Measurements from ENCODE around the gene PLCG2.
"Not testable (repeated sequence)": the region's sequence is repeated elsewhere in the genome, so short reads cannot be mapped to it uniquely, and the experiment has no call there.

PLCG2 gene

DNA sequence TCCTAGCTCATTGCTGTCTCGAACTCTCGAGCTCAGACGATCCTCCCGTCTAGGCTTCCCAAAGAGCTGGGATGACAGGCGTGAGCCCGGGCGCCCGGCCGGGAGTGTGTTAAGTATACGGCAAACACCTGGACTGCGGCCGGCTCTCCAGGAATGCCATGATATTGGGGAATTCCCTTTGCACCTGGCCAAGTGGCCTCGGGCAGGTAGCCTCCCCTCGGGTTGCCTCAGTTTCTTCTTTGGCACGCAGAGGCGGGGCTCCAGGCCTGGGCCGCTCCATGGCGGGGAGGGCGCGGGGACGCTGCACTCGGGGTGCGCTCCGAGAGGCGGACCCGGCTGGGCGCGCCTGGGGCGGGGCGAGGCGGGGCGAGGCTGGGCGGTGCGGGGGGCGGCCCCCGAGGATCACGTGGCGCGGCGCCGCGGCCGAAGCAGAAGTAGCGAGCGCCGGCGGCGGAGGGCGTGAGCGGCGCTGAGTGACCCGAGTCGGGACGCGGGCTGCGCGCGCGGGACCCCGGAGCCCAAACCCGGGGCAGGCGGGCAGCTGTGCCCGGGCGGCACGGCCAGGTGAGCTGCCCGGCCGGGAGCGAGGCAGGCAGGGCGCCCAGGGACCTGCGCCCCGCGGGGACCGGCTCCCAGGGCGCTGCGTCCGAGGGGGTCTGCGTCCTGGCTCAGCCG, at the start of gene PLCG2:
Gene PLCG2, plus strand, starts transcription at position 431 of the 675 bp plus-strand sequence. CDS start 6,699 bp downstream, outside the sequence.
- DNase-seq (ENCODE audit: low read depth in 3 of 3): peak; percentile 21 to 43 (median 36)

DNA sequence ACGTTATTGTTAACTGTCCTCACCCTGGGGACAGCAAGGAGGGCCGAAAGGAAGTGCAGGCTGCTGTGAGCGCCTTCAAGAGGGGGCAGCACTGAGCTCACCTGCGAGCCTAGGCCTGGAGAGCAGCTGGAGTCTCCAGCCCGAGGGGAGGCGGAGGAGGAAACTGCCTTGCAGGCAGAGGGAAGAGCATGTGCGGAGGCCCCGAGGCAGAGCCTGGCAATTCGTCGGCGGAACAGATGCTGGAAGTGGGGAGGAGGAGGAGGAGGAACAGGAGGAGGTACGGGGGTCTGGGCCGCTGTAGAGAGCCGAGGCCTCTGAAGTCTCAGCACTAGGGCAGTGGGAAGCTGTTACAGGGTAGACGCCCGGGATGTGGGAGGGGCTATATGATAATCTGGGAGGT, 49.6 kb upstream of the PLCG2 start:
- no peak for DNase-seq (ENCODE audit: low read depth in 3 of 3)

DNA sequence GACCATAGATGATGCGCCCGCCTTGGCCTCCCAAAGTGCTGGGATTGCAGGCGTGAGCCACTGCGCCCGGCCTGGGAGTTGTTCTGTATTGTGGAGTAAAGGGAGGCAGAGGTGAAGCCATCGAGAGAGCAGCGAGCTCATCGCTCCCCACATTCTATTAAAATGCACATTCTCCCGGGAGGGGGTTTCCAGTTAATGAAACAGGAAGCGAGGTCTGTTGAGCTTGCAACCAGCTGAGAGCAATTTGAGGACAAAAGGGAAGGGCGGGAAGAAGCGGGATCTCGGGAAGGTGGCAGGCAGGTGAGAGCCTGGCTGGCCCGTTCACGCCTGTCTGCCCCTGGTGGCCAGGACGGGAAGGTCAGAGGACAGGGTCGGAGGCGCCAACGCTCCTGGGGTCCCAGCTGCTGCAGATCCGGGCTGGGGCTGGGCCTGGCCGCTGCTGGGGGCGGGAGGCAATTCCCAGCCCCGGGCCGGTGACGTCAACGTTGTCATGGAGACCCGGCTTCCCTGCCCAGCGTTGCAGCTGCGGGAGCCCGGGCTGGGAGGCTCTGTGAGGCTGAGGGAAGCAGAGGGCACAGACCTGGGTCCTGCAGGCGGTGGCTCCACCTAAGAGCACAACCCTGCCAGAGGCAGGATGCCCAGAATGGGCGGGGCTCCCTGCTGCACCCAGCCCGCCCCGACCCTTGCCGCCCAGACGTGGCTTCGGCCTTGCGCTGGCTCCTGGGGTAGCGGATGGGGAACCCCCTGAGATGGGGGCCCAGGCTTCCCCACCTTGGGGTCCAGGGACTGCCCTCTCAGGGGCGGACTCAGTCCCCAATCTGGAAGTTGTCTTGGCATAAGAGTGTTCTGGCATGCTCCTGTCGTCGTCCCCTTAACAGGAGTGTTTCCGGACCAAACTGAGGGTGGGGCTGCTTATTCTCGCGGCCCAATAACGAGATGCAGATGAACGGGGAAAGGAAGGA, 48.7 kb upstream of the PLCG2 start:
- peak; percentile 29 to 38 (median 32) for DNase-seq (ENCODE audit: low read depth in 3 of 3)

DNA sequence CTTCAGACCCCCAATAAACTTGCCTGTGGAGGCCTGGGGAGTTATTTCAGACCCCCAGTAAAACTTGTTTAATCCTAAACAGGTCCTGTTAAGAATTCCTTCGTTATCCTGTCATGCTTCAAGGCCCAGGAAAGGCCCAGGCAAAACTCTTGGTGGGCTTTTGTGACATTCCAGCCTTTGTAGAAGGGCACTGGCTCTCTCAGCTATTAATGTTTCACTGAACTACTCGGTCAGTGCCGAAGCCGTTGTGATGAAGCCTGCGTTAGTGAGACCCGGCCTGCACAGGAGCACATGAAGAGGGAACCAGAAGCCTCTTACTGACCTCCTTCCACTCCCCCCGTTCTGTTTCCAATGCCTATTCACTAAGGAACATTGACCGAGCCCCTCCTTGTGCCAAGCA, 47.4 kb upstream of the PLCG2 start:
- DNase-seq (ENCODE audit: low read depth in 3 of 3): no peak

DNA sequence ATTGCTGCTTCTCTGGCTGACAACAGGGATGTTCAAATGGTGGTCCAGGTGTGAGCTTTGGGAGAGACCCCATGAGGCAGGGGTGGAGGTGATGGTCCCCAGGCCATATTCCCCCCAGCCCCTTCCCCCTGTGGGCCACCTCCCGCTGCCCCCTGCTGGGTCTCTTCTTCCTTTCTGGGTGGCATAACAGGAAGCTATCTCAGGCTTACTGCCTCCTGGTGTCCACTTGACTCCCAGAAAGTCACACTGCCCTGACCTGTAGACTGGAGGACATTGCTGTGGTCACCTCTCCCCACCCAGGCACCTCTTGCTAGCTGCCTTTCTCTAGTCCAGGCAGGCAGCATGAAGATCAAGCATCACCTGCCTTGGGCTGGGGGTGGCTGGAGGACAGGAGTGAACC, 46.4 kb upstream of the PLCG2 start:
- no peak for DNase-seq (ENCODE audit: low read depth in 3 of 3)

DNA sequence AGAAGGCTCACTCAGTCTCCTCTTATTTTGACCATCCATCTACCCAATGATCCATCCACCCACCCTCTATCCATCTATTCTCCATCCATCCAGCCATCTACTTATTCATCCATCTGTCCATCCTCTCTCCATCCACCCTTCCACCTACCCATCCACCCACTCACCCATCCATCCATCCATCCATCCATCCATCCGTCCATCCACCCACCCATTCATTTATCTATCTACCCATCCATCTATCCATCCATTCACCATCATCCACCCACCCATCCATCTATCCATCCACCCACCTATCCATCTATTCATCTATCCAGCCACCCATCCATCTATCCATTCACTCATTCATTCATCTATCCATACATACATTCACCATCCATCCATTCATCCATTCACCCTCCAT, 45.8 kb upstream of the PLCG2 start:
- DNase-seq (ENCODE audit: low read depth in 3 of 3): no peak

DNA sequence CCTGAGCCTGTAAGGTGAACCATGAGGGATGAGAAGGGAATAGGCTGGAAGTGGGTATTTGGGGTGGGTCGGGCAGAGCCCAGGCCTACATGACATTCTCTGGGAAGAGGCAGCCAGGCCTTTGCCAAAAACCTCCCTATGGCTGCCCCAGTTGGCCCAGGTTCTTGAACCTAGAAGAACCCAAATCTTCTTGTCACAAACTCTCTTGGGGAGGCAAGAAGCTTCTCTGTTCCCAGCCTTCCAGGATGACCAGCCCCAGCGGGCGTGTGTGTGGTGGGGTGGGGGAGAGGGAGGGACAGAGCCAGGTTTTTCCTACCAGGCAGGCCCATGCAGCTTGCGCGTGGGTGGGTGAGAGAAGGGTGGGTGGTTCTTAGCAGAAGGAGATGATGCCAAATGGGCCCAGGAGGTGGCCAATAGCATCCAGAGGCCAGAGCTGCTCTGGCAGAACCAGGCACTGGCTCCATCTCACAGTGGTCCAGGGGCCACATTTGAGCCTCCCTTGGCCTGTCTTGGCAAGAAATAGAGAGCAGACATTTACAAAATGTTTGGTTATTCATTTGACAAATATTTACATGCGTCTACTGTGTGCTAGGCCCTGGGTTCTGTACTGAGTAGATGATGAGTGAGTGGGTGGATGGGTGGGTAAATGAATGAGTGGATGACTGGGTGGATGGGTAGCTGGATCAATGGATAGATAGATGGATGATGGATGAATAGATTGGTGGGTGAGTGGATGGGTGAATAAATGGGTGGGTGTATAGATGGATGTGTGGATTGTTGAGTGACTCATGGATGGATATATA, 44.3 kb upstream of the PLCG2 start:
- no peak for DNase-seq (ENCODE audit: low read depth in 3 of 3)

DNA sequence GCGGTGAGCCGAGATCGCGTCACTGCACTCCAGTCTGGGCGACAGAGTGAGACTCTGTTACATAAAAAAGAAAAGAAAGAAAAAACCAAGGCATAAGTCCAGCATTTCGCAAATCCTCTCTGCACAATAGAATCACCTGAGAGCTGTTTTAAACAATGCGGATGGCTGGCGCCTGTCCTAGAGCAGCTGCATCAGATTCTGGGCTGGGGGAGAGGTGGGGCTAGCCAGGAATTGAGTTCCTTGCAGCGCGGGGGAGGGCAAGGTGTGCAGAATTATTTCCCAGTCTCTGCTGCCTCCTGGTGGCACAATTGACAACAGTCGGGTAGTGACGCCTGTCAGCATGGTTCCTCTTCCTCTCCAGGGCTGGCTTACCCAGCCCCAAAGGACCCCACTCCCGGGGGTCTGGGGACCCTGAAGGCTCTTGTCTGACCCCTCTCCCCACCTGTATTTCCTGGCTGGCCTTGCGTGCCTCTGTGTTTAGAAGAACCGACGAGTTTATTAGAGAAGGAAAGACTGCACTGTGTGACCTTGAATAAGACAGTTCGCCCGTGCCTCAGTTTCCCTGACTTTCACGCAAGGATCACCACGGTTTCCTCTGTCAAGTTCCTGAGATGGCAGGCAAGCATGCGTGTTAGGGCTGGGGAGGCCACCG, 41.1 kb upstream of the PLCG2 start:
- DNase-seq (ENCODE audit: low read depth in 3 of 3): peak; percentile 67 to 79 (median 74)

DNA sequence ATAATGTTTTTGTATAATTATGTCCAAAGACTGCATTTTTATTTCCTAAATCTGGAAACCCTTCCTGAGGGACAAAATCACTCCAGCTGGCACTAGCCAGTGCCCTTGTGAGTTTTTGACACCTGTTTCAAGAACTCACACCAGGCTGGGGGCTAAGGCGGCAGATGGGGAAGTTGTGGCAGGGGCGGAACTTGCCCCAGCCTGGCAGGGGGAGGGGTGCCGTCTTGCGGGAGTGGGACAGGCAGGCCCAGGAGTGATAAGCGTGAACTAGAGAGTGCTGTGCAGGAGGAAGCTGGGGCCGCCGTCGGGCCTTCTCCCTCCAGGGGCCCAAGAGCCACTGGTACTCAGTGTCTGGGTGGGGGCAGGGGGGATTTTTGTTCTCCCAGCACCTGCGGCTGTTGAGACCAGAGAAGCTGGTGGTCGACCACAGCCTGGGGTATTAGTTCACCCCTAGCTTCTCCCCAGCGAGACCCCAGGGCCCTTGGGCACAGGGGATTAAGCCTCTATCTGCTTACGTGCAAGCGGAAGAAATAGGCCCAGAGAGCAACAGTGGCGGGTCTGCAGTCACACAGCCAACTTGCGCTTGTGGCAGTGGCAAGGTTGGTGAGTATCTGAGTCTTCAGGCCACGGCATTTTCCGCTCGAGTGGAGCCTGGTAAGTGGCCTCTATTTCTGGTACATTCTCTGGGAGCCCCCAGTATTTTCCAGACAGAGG, 40.2 kb upstream of the PLCG2 start:
- DNase-seq (ENCODE audit: low read depth in 3 of 3): no peak

DNA sequence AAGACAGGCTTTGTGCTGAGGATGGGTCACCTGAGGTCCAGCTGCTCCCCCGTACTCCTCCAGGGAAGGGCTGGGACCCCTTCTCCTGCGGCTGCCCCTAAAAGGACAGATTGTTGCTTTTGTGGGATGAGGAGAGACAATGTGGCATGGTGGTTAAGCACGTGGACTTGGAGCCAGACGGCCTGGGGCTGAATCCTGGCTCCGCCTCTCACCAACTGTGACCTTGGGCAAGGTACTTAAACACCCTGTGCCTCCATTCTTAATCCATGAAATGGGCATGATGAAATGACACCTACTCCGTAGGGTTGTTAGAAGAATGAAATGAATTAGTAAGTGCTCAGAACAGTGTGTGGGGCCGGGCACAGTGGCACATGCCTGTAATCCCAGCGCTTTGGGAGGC, 39.6 kb upstream of the PLCG2 start:
- DNase-seq (ENCODE audit: low read depth in 3 of 3): no peak

DNA sequence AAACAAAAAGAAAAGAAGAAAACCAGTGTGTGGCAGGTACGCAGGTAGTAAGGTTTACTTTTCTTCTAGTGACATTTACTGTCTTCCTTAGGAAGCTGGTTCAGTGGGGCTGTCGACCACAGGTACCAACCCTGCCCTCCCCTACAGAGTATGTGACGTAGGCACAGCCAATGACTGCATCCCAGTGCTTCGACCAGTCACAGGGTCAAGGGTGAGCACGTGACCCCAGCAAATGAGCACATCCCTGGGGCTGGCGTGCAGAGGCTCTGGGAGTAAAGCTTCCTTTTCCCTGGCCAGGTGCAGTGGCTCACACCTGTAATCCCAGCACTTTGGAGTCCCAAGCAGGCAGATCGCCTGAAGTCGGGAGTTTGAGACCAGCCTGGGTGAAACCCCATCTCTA, 38.9 kb upstream of the PLCG2 start:
- DNase-seq (ENCODE audit: low read depth in 3 of 3): no peak

DNA sequence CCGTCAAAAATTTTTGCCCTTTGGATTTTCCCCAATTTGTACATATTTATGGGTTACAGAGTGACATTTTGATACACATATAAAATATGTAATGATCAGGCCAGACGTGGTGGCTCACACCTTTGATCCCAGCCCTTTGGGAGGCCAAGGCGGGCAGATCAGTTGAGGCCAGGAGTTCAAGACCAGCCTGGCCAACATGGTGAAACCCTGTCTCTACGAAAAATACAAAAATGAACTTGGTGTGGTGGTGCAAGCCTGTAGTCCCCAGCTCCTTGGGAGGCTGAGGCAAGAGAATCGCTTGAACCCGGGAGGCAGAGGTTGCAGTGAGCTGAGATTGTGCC, 37.7 kb upstream of the PLCG2 start:
- not testable (repeated sequence) for DNase-seq (ENCODE audit: low read depth in 3 of 3)

DNA sequence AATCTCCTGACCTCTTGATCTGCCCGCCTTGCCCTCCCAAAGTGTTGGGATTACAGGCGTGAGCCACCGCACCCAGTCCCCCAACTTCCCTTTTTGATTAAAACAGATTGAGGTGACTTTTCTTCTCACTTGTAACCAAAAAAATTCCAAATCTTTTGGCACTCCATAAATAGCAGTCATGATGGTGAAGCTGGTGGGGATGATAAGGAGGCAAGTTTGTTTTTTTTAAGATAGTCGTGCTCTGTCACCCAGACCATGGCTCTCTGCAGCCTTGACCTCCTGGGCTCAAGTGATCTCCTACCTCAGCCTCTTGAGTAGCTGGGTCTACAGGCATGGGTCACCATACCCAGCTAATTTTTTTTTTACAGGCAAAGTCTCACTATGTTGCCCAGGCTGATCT, 34.7 kb upstream of the PLCG2 start:
- no peak for DNase-seq (ENCODE audit: low read depth in 3 of 3)

DNA sequence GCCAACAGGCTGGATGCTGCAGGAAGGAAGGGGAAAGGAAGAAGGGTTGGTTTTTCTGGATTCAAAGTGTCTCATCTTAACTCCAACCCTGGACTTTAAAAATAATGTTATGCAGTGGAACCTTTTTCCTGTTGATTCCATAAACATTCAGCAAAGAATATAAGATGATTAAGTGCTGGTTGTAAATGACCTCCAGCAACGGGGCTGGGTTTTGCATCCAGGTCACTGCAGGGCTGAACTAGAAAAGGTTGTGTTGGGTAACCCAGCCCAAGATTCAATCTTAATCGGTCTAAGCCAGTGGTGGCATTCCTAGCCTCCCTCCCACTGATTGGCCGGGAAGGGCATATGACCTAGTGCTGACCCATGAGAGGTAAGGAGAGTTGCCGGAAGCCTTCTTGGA, 34.2 kb upstream of the PLCG2 start:
- DNase-seq (ENCODE audit: low read depth in 3 of 3): no peak

DNA sequence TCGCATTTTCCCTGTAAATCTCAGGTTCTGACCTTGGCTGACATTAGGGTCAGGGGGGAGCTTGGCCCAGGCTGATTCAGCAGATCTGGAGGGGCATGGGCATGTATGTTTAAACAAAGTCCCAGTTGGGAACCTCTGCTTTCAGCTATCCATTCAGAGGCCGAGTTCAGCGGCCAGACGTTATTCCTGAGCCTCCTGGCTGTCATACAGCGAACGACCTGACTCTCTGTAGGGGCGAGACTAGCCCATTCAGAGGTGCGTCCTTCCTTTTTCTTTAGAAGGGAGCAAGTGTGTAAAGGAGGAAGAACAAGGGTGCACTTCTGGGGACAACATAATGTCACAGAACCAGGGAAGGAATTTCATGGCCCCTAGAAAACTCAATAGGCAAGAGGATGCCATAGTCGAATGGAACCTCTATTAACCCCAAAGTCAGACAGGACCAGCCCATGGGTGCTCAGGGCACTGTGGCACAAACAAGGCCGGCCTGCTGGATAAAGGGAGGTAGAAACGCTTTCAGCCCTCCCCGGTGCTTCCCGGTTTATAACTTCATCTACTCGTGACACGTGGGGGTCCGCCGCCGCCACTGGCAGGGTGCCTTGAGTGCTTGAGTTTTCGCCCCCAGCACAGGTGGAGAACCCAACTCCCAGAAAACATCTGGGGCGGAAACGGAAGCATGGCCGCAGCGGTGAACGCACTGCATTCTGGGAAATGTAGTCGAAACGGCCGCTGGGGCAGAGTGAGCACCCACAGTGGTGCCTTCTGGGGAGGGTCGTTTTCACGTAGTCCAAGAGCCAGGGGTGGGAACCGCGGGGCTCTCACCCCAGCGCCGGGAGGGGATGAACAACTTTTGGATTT, 33.2 kb upstream of the PLCG2 start:
- peak; percentile 44 to 62 (median 57) for DNase-seq (ENCODE audit: low read depth in 3 of 3)

DNA sequence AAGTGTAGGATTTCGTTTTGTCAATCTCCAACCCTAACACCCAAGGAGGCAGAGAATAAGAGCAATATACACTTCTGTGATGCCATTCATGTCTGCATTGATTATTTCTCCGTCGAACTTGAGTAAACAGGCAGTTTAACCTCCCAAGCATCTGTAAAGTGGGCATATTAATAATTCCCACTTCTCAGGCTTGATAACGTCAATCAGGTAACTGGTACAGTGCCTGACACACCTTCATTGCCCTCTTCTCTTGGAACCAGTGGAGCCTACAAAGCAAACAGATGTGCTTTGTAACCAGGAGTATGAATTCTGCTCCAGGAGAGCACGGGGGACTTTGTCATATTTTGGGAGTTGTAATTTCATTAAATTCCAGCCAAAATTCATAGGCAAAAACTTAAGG, 32.5 kb upstream of the PLCG2 start:
- DNase-seq (ENCODE audit: low read depth in 3 of 3): no peak

DNA sequence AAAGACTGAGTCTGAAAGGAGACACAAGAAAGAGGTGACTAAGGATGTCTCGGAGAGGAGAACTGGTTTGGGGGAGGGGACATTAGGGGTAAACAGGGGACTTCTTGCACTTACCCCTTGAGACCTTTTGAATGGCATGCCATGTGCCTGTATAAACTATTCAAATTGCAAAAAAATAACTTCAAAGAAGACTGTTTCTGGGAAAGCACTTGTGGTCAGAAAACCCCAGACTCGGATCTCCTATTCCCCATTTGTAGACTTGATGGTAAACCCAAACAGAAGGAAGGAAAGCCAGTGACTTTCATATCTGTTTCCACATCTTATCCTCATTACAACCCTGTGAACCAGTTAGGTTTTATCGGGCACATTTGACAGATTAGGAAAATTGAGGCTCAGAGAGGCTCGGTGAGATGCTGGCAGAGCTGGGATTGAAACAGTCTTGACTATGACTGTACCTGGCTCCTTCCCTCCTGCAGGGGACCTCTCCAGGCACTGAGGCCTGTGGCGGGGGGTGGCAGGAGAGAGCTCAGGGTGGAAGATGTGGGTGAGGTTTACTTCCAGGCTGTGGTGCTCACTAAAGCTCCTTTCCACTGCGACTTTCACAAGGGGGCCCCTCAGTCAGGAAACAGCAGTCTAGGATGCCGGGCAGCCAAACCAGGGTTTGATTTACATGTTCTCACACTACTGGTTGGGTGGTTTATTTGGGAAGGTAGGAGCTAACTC, 30.5 kb upstream of the PLCG2 start:
- no peak for DNase-seq (ENCODE audit: low read depth in 3 of 3)

DNA sequence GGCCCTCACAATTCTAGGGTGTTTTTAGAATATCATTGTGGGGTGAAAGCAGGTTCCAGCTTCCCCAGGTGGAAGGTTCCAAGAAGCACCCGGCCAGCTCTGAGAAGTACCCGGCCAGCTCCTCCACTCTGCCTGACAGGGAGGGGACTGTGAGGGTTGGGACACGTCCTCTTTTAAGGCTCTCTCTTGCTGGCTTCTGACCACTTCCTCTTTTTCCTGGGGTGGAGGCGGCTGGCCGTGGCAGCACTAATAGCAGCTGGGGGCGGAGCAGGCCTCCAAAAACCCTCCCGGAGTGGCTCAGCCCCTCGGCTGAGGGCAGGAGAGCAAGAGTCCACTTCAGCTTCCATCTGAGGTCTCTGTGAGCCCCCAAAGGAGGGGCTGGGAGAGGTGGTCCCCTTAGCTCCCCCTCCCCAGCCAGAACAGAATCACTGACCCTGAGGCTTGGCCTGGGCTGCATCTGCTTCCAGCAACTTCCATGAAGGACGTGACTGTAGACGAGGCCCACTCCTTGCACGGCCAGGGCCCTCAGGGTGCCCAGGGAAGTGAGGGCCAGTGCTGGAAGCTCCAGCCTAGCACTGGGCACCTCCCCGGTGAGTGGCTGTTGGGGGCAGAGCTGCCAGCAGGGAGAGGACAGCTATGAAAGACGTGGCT, 26.7 kb upstream of the PLCG2 start:
- DNase-seq (ENCODE audit: low read depth in 3 of 3): no peak

DNA sequence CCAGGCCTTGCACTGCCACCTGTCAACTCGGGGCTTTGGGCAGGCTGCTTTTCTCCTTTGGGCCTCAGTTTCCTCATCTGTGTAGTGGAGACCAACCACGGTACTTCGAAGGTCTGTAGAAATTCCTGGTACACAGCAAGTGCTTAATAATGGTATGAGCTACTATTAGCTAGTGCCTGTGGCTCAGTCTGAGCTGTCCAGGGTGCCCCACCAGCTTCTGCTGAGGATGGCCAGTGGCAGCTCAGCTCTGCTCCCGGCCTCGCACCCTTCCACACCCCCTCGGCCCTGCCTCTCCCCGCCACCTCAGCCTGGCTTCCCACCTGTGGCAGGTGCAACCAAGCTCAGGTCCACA, 26.2 kb upstream of the PLCG2 start:
- no peak for DNase-seq (ENCODE audit: low read depth in 3 of 3)

Data from stimulated activated CD4-positive, alpha-beta T cell treated with anti-CD3 and anti-CD28 coated beads, TNF-alpha, amount 100 ng/mL, for 4 hours (primary cell).